Uterus (tissue), 2 donors: ENCODE data around the gene STAM2.

Experiments
- CTCF ChIP-seq, 4 experiments: fragments of 200-600 bp in 2 of 4; fragments of 450-650 bp in 2 of 4; sonication (generic) in 2 of 4; IDR thresholded peaks; one replicate each; pipeline ENCODE4 v1.5.1; 2016 to 2019; ENCODE audit warnings: antibody characterized with exemption in 4 of 4, mild to moderate bottlenecking in 2 of 4, moderate library complexity in 1 of 4
- POLR2A ChIP-seq, 2 donors: fragments of 450-650 bp; IDR thresholded peaks; one replicate each; pipeline ENCODE4 v1.6.1; 2016; ENCODE audit warnings: antibody characterized with exemption in 2 of 2, mild to moderate bottlenecking in 1 of 2, moderate library complexity in 1 of 2

GRCh38 chr2:152095146-152095545 is 80.4 kb downstream of the STAM2 start:
- TF ChIP-seq CTCF (IDR thresholded peaks at IDR 0.05) = no peak
- TF ChIP-seq POLR2A (IDR thresholded peaks at IDR 0.05) = no peak
